Stimulated activated naive CD8-positive, alpha-beta T cell treated with anti-CD3 and anti-CD28 coated beads, Interleukin-15, Interleukin-2, amounts not matched to agents 100 ng/mL and 50 ng/mL, for 24 hours (primary cell): ENCODE results near the gene KLHL29.

Source experiments
- H3K27ac Mint-ChIP-seq: one replicate; pipeline ENCODE4 v1.8.0; 2021; ENCODE audit warnings: mild to moderate bottlenecking, mixed read lengths
- H3K27me3 Mint-ChIP-seq: one replicate; pipeline ENCODE4 v1.8.0; 2021; ENCODE audit warnings: mixed read lengths
- H3K36me3 Mint-ChIP-seq: one replicate; pipeline ENCODE4 v1.8.0; 2021; ENCODE audit warnings: low read depth, mixed read lengths
- H3K4me1 Mint-ChIP-seq: one replicate; pipeline ENCODE4 v1.8.0; 2021; ENCODE audit warnings: low read depth, mixed read lengths
- H3K4me3 Mint-ChIP-seq: one replicate; pipeline ENCODE4 v1.8.0; 2021; ENCODE audit warnings: mild to moderate bottlenecking, mixed read lengths
- H3K9me3 Mint-ChIP-seq: one replicate; pipeline ENCODE4 v1.8.0; 2021; ENCODE audit warnings: mixed read lengths

The KLHL29 gene

DNA sequence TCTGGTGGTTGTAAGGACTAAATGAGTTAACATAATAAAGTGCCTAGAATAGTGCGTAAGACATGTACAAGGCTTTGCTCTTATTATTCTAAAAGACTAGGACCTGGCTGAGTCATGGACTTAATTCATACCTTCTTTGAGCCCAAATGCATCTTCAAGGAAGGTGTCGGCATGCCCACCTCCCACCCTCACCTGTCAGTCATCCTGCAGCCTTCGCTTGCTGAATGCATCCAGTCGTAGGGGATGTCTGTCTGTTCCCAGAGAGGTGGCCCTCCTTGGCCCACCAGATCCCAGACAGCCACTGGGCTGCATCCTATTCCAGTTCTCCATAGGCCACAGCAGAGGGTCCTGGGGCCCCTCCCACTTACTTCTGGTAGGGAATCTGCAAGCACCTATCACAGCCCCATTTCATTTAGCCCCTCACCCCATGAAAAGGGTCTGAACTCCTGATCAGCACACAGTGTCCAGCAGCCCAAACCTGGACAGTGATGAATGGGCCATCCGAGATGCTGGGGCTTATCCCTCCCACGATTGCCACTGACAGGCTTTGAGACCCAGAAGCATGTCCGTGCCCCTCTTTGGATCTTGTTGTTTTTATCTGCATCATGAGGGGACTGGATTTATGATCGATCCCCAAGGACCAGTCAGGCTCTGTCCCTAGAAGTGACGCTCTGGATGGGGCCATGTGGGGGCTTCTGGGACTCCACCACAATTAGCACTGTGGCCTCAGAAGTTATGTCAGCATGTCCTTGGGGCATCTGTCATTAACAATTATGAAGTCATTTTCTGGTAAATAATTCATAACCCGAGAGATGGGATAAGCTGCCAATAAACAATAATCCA, 101.1 kb downstream of the KLHL29 start:
- no peaks in the 10 kb centered on the region for H3K36me3 Mint-ChIP-seq
- H3K27me3 Mint-ChIP-seq: peaks cover 14% of the 10 kb centered on the region
- H3K9me3 Mint-ChIP-seq: no peaks in the 10 kb centered on the region
- H3K4me1 Mint-ChIP-seq: peaks cover 28% of the 10 kb centered on the region
- no peak overlapping the region for H3K27ac Mint-ChIP-seq
- no peak overlapping the region for H3K4me3 Mint-ChIP-seq

DNA sequence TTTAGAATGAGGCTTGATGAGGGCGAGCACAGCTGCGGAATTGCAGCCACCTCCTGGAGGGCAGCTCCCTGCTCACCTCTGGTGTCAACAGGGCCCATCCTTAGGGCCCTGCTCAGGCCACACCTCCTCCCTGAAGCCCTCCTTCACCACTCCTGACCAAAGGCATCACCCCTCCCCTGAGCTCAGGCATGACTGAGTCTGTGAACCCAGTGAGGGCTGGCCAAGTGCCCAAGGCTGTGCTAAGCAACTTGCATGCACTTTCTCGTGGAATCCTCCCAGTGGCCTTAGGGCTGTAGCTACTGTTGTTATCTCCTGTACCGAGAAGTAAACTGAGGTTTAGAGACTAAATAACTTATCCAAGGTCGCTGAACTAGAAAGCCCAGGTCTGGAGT, 101.7 kb downstream of the KLHL29 start:
- H3K4me1 Mint-ChIP-seq: peaks cover 28% of the 10 kb centered on the region
- H3K27ac Mint-ChIP-seq: no peak overlapping the region
- H3K27me3 Mint-ChIP-seq: peaks cover 14% of the 10 kb centered on the region
- H3K9me3 Mint-ChIP-seq: no peaks in the 10 kb centered on the region
- no peaks in the 10 kb centered on the region for H3K36me3 Mint-ChIP-seq
- no peak overlapping the region for H3K4me3 Mint-ChIP-seq

DNA sequence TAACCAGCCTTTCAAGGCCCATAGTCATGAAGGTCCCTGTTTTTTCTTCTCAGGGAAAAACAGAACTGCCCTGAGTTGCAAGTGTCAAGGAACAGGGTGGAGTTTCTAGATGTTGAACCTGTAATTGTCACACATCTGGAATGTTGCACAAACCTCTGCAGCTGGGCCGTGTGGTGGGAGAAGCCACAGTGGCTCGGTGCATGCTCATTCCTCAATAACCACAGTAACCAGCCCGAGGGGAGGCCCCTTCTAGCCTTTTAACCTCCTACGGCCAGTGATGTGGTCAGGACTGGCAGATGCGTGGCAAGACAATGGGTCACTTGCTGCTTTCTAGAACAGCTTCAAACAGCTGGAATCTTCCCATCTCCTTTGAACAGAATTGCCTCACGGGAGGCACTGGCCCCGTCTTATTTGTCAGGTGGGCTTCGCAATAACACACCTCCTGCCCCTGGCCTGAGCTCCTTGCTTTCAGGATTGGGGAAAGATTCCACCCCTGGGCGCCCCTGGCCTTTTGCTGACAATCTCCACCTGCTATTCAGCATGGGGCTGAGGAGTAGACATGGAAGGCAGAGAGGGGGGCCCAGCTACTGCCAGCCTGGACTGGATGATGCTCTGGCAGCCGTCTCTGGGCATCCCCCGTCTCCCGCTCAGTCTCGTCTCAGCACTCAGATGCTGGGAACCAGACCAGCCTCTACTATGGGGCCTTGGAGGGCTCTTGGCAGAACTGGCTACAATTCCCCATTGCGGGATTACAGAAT, 102.9 kb downstream of the KLHL29 start:
- Mint-ChIP-seq H3K27ac (no peak overlapping the region), H3K36me3 (no peaks in the 10 kb centered on the region), H3K9me3 (no peaks in the 10 kb centered on the region), H3K27me3 (peaks cover 20% of the 10 kb centered on the region), H3K4me3 (no peak overlapping the region), H3K4me1 (peaks cover 28% of the 10 kb centered on the region)

DNA sequence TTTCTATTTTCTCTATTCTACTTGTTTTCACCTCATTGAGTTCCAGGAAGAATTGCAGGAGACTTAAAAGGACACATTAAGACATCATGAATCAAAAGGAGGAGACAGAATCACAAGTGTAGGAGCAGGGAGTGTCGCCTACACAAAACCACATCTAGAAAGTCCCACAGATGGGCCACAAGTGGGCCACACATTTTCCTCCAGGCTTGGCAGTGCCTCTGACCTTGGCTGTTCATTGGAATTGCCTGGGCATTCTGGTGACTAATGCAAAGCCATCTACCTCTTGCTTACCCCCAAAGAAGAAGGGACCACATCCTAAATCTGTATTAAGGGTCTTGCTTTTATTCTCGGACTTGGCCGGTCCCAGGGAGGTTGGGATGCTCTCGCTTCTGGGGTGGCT, 103.6 kb downstream of the KLHL29 start:
- Mint-ChIP-seq H3K27ac (no peak overlapping the region), H3K27me3 (peaks cover 20% of the 10 kb centered on the region), H3K4me3 (no peak overlapping the region), H3K9me3 (no peaks in the 10 kb centered on the region), H3K4me1 (peaks cover 28% of the 10 kb centered on the region), H3K36me3 (no peaks in the 10 kb centered on the region)

DNA sequence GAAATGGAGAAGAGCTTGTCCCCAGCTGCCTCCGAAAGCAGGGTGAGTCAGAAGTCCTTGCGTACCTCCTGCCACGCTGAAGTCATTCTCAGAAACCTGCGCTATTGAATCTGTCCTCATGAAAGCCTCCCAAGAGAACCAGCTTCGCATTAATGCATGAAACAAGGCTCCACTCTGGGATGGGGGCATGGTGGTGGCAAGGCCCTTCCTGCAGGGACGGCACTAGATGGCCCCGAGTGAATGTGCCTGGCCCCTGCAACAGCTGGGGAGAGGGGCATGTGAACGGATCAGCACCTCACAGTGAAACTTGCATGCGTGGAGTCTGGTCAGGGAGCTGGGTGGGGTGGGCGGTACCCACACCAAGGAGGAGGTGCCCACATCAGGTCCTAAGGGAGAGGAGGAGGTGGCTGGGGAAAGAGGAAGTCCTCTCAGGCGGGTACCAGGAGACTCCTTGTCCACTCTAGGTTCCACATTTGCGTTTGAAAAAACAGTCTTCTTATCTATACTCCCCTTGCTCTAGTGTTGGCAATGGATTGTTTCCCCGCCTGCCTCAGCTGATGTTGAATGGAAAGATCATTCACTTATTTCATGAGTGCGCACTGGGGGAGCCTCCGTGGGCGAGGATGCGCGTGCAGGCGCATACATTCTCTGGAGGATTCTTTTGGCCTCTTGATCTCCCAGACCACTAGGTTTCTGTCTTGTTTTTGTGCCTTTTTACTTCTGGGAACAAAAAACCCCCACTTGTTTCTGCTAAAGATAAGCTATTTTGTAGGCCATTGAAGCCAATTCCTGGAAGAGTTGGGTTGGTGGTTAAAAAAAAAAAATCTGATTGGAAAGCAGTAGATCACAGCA, 104.7 kb downstream of the KLHL29 start:
- peaks cover 28% of the 10 kb centered on the region for H3K4me1 Mint-ChIP-seq

DNA sequence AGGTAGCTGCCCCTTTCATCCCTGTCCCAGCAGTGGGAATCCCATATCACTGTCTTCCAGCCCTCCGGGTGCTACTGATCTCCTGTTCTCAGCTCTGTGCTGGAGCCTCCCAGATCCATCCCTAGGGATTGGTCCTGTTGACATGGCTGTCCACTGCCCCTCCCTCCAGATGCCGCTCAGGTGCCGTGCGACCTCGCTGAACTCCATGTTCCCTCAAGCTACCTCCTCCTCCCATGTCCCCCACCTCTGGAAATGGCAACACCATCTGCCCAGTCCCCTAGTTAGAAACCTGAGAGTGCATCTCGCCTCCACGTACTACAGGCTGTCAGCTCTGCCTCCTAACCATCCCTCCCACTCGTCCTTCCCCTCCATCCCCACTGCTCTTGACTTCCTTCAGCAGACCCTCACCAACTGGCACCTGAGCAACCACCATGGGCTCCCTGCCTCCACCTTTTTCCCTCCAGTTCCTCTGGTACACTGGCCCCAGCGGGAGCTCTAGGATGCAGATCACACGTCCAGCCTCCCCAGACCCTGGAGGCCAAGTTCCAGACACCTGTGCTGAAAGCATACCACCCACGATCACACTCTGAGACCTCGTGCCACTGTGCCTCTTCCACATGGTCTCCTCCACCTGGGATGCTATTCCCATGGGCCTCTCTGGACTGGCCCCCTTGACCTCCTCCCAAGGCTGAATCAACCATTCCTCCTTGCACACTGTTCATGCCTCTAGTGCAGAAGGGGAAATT, 106.8 kb downstream of the KLHL29 start:
- H3K4me3 Mint-ChIP-seq: no peak overlapping the region
- no peaks in the 10 kb centered on the region for H3K9me3 Mint-ChIP-seq
- no peaks in the 10 kb centered on the region for H3K36me3 Mint-ChIP-seq
- peaks cover 39% of the 10 kb centered on the region for H3K4me1 Mint-ChIP-seq
- H3K27ac Mint-ChIP-seq: no peak overlapping the region
- peaks cover 19% of the 10 kb centered on the region for H3K27me3 Mint-ChIP-seq

More for the DNA sequence above, 104.7 kb downstream of the KLHL29 start:
- no peaks in the 10 kb centered on the region for H3K9me3 Mint-ChIP-seq
- peaks cover 15% of the 10 kb centered on the region for H3K27me3 Mint-ChIP-seq
- H3K36me3 Mint-ChIP-seq: no peaks in the 10 kb centered on the region
- no peak overlapping the region for H3K4me3 Mint-ChIP-seq
- H3K27ac Mint-ChIP-seq: peak overlapping the region; percentile 66

DNA sequence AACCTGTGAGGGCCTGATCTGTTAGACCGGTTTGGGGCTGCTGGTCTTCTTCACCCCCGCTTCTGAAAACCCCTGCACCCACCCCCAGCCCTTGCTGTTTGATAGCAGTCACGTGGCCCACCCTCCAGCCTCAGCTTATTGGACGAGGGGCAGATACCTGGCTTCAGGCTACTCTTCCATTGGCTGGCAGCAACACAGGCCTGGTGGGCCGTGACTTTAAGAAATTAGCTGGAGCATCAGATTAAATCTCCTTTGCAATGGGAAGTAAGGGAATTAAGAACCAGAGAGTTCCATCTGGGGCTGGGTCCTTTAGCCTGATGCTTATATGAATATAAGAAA, 107.3 kb downstream of the KLHL29 start:
- Mint-ChIP-seq H3K4me3 (no peak overlapping the region), H3K36me3 (no peaks in the 10 kb centered on the region), H3K9me3 (no peaks in the 10 kb centered on the region), H3K27ac (no peak overlapping the region), H3K27me3 (peaks cover 21% of the 10 kb centered on the region), H3K4me1 (peaks cover 45% of the 10 kb centered on the region)

DNA sequence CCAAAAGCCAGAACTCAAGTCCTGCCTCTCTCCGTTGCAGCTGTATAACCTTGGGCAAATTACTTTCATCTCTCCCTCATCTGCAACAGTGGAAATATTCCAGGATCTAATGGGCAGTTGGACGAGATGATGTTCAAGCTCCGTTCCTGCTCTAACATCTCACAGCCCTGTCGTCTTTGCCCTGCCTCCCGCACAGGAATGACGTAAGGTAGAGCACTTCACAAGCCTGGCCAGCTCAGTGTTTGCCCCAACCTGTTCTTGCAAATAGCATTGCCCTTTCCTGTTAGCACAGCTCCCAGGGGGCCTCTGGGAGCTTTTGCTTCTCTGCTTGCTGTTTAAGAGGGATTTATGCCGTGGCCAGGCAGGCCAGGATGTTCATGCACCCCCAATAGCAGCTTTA, 107.9 kb downstream of the KLHL29 start:
- Mint-ChIP-seq H3K4me1 (peaks cover 45% of the 10 kb centered on the region), H3K36me3 (no peaks in the 10 kb centered on the region), H3K27ac (no peak overlapping the region), H3K4me3 (no peak overlapping the region), H3K27me3 (peaks cover 27% of the 10 kb centered on the region), H3K9me3 (no peaks in the 10 kb centered on the region)

DNA sequence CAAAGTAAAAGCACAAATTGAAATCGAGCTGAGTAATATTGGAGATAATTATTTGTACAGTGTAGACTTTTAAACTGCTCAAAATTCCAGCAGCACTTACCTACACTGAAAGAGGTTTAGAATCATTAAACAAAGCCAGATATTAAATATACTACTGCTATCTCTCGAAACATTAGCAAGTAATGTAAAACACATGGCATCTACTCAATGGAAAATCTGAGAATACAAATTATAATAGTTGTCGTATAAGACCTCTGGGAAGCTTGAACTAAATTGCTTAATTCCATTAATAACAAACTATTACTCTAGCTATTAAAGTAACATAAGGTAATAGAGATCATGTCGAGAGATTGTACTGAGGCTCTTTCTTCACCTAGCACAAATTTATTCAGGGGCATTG, 108.9 kb downstream of the KLHL29 start:
- H3K9me3 Mint-ChIP-seq: no peaks in the 10 kb centered on the region
- H3K4me1 Mint-ChIP-seq: peaks cover 35% of the 10 kb centered on the region
- no peaks in the 10 kb centered on the region for H3K36me3 Mint-ChIP-seq
- H3K27ac Mint-ChIP-seq: no peak overlapping the region
- peaks cover 29% of the 10 kb centered on the region for H3K27me3 Mint-ChIP-seq
- H3K4me3 Mint-ChIP-seq: no peak overlapping the region

DNA sequence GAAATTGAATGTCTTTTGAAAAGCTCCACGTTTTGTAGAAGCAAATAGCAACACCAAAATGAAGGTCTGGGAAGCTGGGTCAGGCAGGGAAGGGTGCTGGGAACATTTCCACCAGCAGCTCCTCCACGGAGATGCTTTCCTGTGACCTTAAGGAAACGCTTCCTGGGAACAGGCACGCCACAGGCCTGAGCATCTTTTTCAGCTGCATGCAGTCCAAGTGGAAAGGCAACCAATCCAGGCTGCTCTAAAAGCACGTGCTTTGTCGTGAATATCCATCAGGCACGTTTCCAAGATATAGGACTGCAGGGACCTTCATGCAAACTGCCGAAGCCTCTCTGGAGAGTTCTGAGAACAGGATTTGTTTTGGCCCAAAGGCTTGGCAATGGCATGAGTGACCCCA, 109.3 kb downstream of the KLHL29 start:
- H3K4me3 Mint-ChIP-seq: no peak overlapping the region
- no peaks in the 10 kb centered on the region for H3K36me3 Mint-ChIP-seq
- H3K9me3 Mint-ChIP-seq: no peaks in the 10 kb centered on the region
- H3K27ac Mint-ChIP-seq: no peak overlapping the region
- H3K4me1 Mint-ChIP-seq: peaks cover 31% of the 10 kb centered on the region
- H3K27me3 Mint-ChIP-seq: peaks cover 30% of the 10 kb centered on the region

DNA sequence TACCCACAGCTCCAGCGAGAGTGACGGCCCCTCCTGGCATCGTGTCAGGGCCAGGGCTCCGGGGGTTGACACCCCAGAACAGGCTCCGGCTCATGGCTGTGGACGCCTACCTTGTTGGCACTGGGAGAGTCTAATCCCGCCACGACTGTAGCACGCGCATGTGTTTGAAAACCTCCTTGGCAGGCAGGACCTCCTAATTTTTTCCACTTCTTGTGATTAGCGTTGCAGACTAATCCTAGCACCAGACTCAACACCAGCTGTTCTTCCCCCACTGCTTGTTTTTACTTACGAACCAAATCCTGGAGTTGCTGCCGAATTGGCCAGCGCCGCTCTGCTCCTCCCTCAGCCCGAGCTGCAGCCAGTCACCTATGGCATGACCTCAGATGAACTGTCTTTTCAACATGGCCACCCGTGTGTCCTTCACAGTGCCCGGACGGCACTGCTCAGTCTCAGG, 110.7 kb downstream of the KLHL29 start:
- Mint-ChIP-seq H3K4me1 (peaks cover 19% of the 10 kb centered on the region), H3K27me3 (peaks cover 24% of the 10 kb centered on the region), H3K36me3 (no peaks in the 10 kb centered on the region), H3K9me3 (no peaks in the 10 kb centered on the region), H3K4me3 (no peak overlapping the region), H3K27ac (no peak overlapping the region)

DNA sequence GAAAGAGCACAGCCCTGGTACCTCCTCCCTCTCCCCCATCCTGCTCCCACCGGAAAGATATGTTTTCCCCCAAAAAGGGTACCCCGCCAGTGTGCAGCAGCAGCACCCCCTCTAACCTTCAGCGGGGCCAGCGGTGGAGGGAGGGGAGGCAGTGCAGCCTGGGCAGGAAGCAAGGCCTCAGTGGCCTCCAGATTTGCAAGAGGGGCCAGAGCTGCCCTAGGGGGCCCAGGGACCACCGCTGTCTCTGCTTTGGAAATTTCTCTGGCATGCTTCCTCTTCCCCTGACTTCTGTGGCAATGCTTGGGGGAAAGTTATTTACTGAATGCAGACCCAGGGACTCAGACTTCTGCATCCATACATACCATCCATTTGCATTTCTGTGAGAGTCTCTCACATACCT, 111.5 kb downstream of the KLHL29 start:
- peaks cover 19% of the 10 kb centered on the region for H3K4me1 Mint-ChIP-seq
- no peak overlapping the region for H3K4me3 Mint-ChIP-seq
- H3K27me3 Mint-ChIP-seq: peaks cover 24% of the 10 kb centered on the region
- no peaks in the 10 kb centered on the region for H3K36me3 Mint-ChIP-seq
- no peaks in the 10 kb centered on the region for H3K9me3 Mint-ChIP-seq
- no peak overlapping the region for H3K27ac Mint-ChIP-seq

DNA sequence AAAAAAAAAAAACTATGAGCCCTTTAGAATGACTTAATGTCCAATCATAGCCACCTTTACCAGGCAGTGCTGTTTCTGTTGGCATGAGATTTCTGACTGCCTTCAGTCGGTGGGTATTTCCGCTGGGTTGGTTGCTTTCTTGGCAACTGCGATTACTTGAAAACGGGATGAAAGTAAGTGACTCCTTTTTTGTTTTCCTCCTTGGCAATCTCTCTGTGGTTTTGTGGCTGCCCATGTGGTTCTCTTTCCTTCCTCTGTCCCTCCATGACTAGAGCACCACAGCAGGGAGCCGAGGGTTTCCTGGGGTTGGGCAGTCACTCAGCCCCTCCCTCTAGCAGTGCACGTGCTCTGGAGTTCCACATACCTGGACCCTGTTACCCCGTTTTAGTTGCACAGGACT, 112.1 kb downstream of the KLHL29 start:
- no peak overlapping the region for H3K4me3 Mint-ChIP-seq
- peaks cover 20% of the 10 kb centered on the region for H3K27me3 Mint-ChIP-seq
- H3K9me3 Mint-ChIP-seq: no peaks in the 10 kb centered on the region
- H3K36me3 Mint-ChIP-seq: no peaks in the 10 kb centered on the region
- H3K27ac Mint-ChIP-seq: peak overlapping the region; percentile 16
- peaks cover 19% of the 10 kb centered on the region for H3K4me1 Mint-ChIP-seq

DNA sequence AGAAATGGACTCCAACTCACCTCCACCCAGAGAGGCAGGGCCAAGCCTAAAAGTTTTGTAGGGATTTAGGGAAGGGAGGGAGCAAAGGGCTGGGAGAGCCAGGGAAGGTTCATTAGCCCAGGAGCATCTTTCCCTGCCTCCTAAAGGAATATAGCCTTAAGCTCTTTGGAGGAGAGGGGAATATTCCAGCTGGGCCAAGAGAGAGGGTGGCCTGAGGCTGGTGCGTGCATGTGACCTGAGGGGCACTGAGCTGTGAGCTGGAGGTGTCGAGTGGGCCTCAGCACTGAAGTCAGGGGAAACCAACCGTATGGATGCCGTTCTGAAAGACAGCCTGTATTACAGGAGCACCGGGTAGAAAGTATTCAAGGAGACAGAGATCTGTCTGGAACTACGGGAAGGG, 112.6 kb downstream of the KLHL29 start:
- H3K9me3 Mint-ChIP-seq: no peaks in the 10 kb centered on the region
- H3K4me3 Mint-ChIP-seq: no peak overlapping the region
- H3K27ac Mint-ChIP-seq: no peak overlapping the region
- H3K4me1 Mint-ChIP-seq: peaks cover 19% of the 10 kb centered on the region
- peaks cover 18% of the 10 kb centered on the region for H3K27me3 Mint-ChIP-seq
- H3K36me3 Mint-ChIP-seq: no peaks in the 10 kb centered on the region
